K562 (cell line): ENCODE measurements around the gene S100A6. TPM values are rescaled to one million over a fixed set of nuclear protein-coding genes. Genes with fewer than 3 reads are reported as not detected.

ENCODE experiments used
- BDP1 ChIP-seq: IDR thresholded peaks from 3 replicates; pipeline ENCODE4 v1.6.1; 2011; ENCODE audit not compliant: insufficient read length, insufficient read depth
- CEBPG ChIP-seq, 3 experiments: fragments of 200-800 bp in 1 of 3; sonication (Bioruptor generic) in 1 of 3; sonication (generic) in 1 of 3; formaldehyde crosslinking in 1 of 3; IDR thresholded peaks in 2 of 3; conservative IDR thresholded peaks in 1 of 3; 2 replicates each; pipeline versions ENCODE4 v1.6.1 to v1.8.0; 2016 to 2022; ENCODE audit warnings: missing compliant biosample characterization in 2 of 3, missing genetic modification characterization in 2 of 3, mild to moderate bottlenecking in 1 of 3, missing genetic modification reagents in 1 of 3
- FOXK1 ChIP-seq: sonication (generic); formaldehyde crosslinking; IDR thresholded peaks from 2 replicates; pipeline ENCODE4 v1.8.0; 2022; ENCODE audit warnings: missing genetic modification reagents, mild to moderate bottlenecking, borderline replicate concordance
- MCM3 ChIP-seq: fragments of 450-650 bp; IDR thresholded peaks from 2 replicates; pipeline ENCODE4 v1.6.1; 2016
- MTA2 ChIP-seq: fragments of 450-650 bp; IDR thresholded peaks from 2 replicates; pipeline ENCODE4 v1.6.1; 2016; ENCODE audit warnings: low read depth
- POU5F1 ChIP-seq: fragments of 150-350 bp; IDR thresholded peaks from 2 replicates; pipeline ENCODE4 v1.6.1; 2014; ENCODE audit warnings: borderline replicate concordance, low read length, low read depth, mild to moderate bottlenecking; ENCODE audit not compliant: partially characterized antibody
- RNF219 ChIP-seq: fragments of 250-450 bp; sonication (Bioruptor Pico); IDR thresholded peaks from 2 replicates; pipeline ENCODE4 v1.5.0; 2022; ENCODE audit warnings: mild to moderate bottlenecking
- TAF9B ChIP-seq: fragments of 450-650 bp; IDR thresholded peaks from 2 replicates; pipeline ENCODE4 v1.6.1; 2018; ENCODE audit warnings: mild to moderate bottlenecking; ENCODE audit not compliant: partially characterized antibody
- TCF7 ChIP-seq: sonication (generic); IDR thresholded peaks from 2 replicates; pipeline ENCODE4 v1.6.1; 2016; ENCODE audit warnings: antibody characterized with exemption, borderline replicate concordance
- TRIM24 ChIP-seq, 2 experiments: fragments of 450-650 bp; IDR thresholded peaks; 2 replicates each; pipeline ENCODE4 v1.6.1; 2016
- ZNF431 ChIP-seq: sonication (generic); formaldehyde crosslinking; IDR thresholded peaks from 2 replicates; pipeline ENCODE4 v1.8.0; 2022; ENCODE audit warnings: mild to moderate bottlenecking, missing genetic modification reagents
- polyA plus RNA-seq, 8 experiments: library from polyadenylated mRNA; depleted of rRNA in 4 of 8; stranded (reverse) in 5 of 8; unstranded in 3 of 8; fragments of >200 nt; fragmentation: Nextera tagmentation in 2 of 8; fragmentation: Illumina TruSeq in 1 of 8; extraction: Ambion mirVana in 2 of 8; extraction: Trizol in 1 of 8; gene quantifications; 2 replicates each; pipeline versions ENCODE4 v1.2.1 to v1.2.3, GENCODE V29; 2011 to 2014; ENCODE audit warnings: inconsistent platforms in 1 of 8, missing spikeins in 1 of 8
- total RNA-seq, 7 experiments: library from RNA; depleted of rRNA in 6 of 7; stranded (reverse); fragments of >200 nt in 6 of 7; fragmentation: Illumina TruSeq in 2 of 7; extraction: Trizol in 2 of 7; gene quantifications; 2 replicates each; pipeline versions ENCODE4 v1.2.1 to v1.2.3, GENCODE V29; 2011 to 2021; ENCODE audit warnings: low replicate concordance in 1 of 7
- TF ChIP-seq, protein P1 (sequence below): fragments of 450-650 bp; IDR thresholded peaks from 2 replicates; pipeline ENCODE4 v1.7.1; 2018; ENCODE audit warnings: mild to moderate bottlenecking, low read depth; ENCODE audit not compliant: partially characterized antibody
- TF ChIP-seq, protein P2 (sequence below), 2 experiments: fragments of 450-650 bp in 1 of 2; sonication (generic) in 1 of 2; formaldehyde crosslinking; conservative IDR thresholded peaks; 2 replicates each; pipeline versions ENCODE4 v1.4.0 to v1.8.1; 2020 to 2022; ENCODE audit warnings: mild to moderate bottlenecking in 1 of 2, missing genetic modification reagents in 1 of 2

S100A6 gene
- total and polyA plus RNA-seq, 9 of the 15 experiments (the other 6 are each of a cell fraction or from before 2014, with no cell fraction given): 9.8 to 66.5 (median 23.2) TPM

- TF ChIP-seq, protein P1, sequence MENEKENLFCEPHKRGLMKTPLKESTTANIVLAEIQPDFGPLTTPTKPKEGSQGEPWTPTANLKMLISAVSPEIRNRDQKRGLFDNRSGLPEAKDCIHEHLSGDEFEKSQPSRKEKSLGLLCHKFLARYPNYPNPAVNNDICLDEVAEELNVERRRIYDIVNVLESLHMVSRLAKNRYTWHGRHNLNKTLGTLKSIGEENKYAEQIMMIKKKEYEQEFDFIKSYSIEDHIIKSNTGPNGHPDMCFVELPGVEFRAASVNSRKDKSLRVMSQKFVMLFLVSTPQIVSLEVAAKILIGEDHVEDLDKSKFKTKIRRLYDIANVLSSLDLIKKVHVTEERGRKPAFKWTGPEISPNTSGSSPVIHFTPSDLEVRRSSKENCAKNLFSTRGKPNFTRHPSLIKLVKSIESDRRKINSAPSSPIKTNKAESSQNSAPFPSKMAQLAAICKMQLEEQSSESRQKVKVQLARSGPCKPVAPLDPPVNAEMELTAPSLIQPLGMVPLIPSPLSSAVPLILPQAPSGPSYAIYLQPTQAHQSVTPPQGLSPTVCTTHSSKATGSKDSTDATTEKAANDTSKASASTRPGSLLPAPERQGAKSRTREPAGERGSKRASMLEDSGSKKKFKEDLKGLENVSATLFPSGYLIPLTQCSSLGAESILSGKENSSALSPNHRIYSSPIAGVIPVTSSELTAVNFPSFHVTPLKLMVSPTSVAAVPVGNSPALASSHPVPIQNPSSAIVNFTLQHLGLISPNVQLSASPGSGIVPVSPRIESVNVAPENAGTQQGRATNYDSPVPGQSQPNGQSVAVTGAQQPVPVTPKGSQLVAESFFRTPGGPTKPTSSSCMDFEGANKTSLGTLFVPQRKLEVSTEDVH: no peak
- TF ChIP-seq MCM3 (no peak), RNF219 (CRISPR knock-in tag) (no peak), ZNF431 (CRISPR knock-in tag) (no peak), TAF9B (no peak), TRIM24 (IDR thresholded peaks at IDR 0.05) (no peak), MTA2 (no peak), POU5F1 (no peak), TCF7 (no peak), CEBPG (CRISPR knock-in tag; IDR thresholded peaks at IDR 0.05) (no peak), CEBPG (tag; conservative IDR thresholded peaks at IDR 0.05 in 1 of 2, IDR thresholded peaks at IDR 0.05 in 1 of 2) (no peak), BDP1 (no peak), FOXK1 (CRISPR knock-in tag) (no peak)
- TF ChIP-seq, protein P2, sequence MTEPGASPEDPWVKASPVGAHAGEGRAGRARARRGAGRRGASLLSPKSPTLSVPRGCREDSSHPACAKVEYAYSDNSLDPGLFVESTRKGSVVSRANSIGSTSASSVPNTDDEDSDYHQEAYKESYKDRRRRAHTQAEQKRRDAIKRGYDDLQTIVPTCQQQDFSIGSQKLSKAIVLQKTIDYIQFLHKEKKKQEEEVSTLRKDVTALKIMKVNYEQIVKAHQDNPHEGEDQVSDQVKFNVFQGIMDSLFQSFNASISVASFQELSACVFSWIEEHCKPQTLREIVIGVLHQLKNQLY (CRISPR knock-in tag; conservative IDR thresholded peaks at IDR 0.05): no peak
Observed at GRCh38 chr1:153532181-153532580, 3.6 kb downstream of the S100A6 start (continued).
